GM06990 (cell line): ENCODE data around the gene COX6B1.

Source experiments
- DNase-seq: peaks from one replicate; pipeline ENCODE4 v3.0.0-alpha.2; 2011; ENCODE audit not compliant: insufficient read length; ENCODE audit errors: extremely low read depth
- H3K27me3 ChIP-seq: replicated peaks from 2 replicates; pipeline ENCODE4 v1.6.0; 2011; ENCODE audit warnings: low read length; ENCODE audit not compliant: control insufficient read depth, insufficient read depth
- H3K36me3 ChIP-seq: 2 replicates; pipeline ENCODE4 v1.5.1; 2011; ENCODE audit warnings: low read length; ENCODE audit not compliant: control insufficient read depth, insufficient read depth
- H3K4me3 ChIP-seq: replicated peaks from 2 replicates; pipeline ENCODE4 v1.5.1; 2011; ENCODE audit warnings: low read depth, mild to moderate bottlenecking, control low read depth, low read length
- CTCF ChIP-seq: IDR thresholded peaks from 2 replicates; pipeline ENCODE4 v1.5.1; 2011; ENCODE audit warnings: low read length, control low read depth, mild to moderate bottlenecking, inconsistent platforms; ENCODE audit not compliant: insufficient read depth, poor library complexity, severe bottlenecking

Gene COX6B1

GRCh38 chr19:35609851-35610353 is 38.2 kb upstream of the COX6B1 start:
- TF ChIP-seq CTCF, result peak; percentile 5
- Histone ChIP-seq H3K27me3 (no peaks in the 10 kb centered on the region), H3K4me3 (no peak overlapping the region), H3K36me3 (no peaks in the 10 kb centered on the region)
- peak; percentile 73 for DNase-seq

DNA sequence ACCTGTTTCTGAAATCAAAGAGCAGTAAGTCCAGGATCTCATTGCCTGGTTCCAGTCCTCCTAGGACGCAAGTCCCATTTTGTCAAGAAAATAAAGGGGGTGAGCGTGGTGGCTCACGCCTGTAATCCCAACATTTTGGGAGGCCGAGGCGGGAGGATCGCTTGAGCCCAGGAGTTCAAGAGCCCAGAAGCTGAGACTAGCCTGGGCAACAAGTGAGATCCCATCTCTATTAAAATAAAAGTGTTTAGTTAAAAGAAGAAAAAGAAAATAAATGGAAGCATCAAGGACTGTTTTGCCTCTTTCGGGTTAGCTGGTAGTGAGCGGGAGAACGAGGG is 35.9 kb upstream of the COX6B1 start:
- peak; percentile 39 for DNase-seq
- H3K27me3 ChIP-seq, result no peaks in the 10 kb centered on the region
- H3K4me3 ChIP-seq, result peak overlapping the region; percentile 19
- TF ChIP-seq CTCF, result no peak
- peaks cover 11% of the 10 kb centered on the region for H3K36me3 ChIP-seq

GRCh38 chr19:35612559-35613321 is 35.4 kb upstream of the COX6B1 start, which contains the start of gene HAUS5:
Gene HAUS5, plus strand, starts transcription at chr19:35612735. Its CDS starts 60 bp downstream, at chr19:35612795.
- H3K27me3 ChIP-seq, result no peaks in the 10 kb centered on the region
- TF ChIP-seq CTCF, result no peak
- peak; percentile 99 for DNase-seq
- H3K36me3 ChIP-seq, result peaks cover 14% of the 10 kb centered on the region
- H3K4me3 ChIP-seq, result peak within 1 kb of the TSS; percentile 94

- TF ChIP-seq CTCF, result no peak
- no peak for DNase-seq
- no peaks in the 10 kb centered on the region for H3K27me3 ChIP-seq
- H3K4me3 ChIP-seq, result no peak overlapping the region
- peaks cover 17% of the 10 kb centered on the region for H3K36me3 ChIP-seq
Observed at GRCh38 chr19:35613574-35613973, 34.5 kb upstream of the COX6B1 start.

DNA sequence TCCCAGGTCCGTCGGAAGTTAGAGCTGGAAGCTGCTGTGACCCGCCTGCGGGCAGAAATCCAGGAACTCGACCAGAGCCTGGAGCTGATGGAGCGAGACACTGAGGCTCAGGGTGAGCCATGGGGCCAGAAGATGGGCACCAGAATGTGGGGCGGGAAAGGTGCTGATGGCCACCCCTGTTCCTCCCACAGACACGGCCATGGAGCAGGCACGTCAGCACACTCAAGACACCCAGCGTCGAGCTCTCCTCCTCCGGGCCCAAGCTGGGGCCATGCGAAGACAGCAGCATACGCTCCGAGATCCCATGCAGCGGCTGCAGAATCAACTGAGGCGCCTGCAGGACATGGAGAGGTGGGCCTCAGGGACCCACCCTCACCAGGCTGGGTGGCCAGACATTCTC is 33.1 kb upstream of the COX6B1 start:
- no peak for DNase-seq
- H3K4me3 ChIP-seq, result no peak overlapping the region
- H3K27me3 ChIP-seq, result no peaks in the 10 kb centered on the region
- peaks cover 22% of the 10 kb centered on the region for H3K36me3 ChIP-seq
- TF ChIP-seq CTCF, result no peak
